ENCODE results near the gene MMRN2.

- TF ChIP-seq CTCF (IDR thresholded peaks at IDR 0.05): no peak
- no peak for TF ChIP-seq POLR2A (IDR thresholded peaks at IDR 0.05)
- no peak for TF ChIP-seq EP300 (IDR thresholded peaks at IDR 0.05)
These were observed 19.1 kb upstream of the MMRN2 start for GRCh38 chr10:86976362-86977056.

All from stomach (tissue), 4 donors.